SK-N-SH treated with all-trans-retinoic acid at 6 μM for 48 hours (cell line): ENCODE measurements around the gene CABP5.

Experiments
- ATAC-seq: fragments of 200-7000 bp; cut with Tn5 transposase; 3 replicates; pipeline ENCODE4 v1.9.1; 2020; ENCODE audit warnings: mild to moderate bottlenecking, moderate library complexity
- ARNTL ChIP-seq: fragments of 450-650 bp; formaldehyde crosslinking; IDR thresholded peaks from 2 replicates; pipeline ENCODE4 v1.5.0; 2020; ENCODE audit warnings: low read depth, mild to moderate bottlenecking, moderate library complexity, borderline replicate concordance
- BACH2 ChIP-seq: fragments of 250-450 bp; sonication (Bioruptor Pico); IDR thresholded peaks from 2 replicates; pipeline ENCODE4 v1.9.0; 2021; ENCODE audit warnings: mild to moderate bottlenecking, borderline replicate concordance
- CREB5 ChIP-seq: fragments of 250-450 bp; sonication (Bioruptor Pico); IDR thresholded peaks from 2 replicates; pipeline ENCODE4 v1.5.1; 2020; ENCODE audit warnings: low read depth, mild to moderate bottlenecking, moderate library complexity
- CSDC2 ChIP-seq: fragments of 250-450 bp; sonication (Bioruptor Pico); IDR thresholded peaks from 2 replicates; pipeline ENCODE4 v1.5.0; 2020; ENCODE audit warnings: mild to moderate bottlenecking, moderate library complexity
- CSRNP3 ChIP-seq: fragments of 250-450 bp; sonication (Bioruptor Pico); IDR thresholded peaks from 2 replicates; pipeline ENCODE4 v1.5.1; 2021; ENCODE audit warnings: mild to moderate bottlenecking, moderate library complexity
- ESRRG ChIP-seq: fragments of 250-450 bp; sonication (Bioruptor Pico); IDR thresholded peaks from 2 replicates; pipeline ENCODE4 v1.6.1; 2021; ENCODE audit warnings: mild to moderate bottlenecking
- PATZ1 ChIP-seq: fragments of 250-450 bp; sonication (Bioruptor Pico); IDR thresholded peaks from 2 replicates; pipeline ENCODE4 v1.8.0; 2020; ENCODE audit warnings: mild to moderate bottlenecking, moderate library complexity, borderline replicate concordance
- POU6F1 ChIP-seq: fragments of 250-450 bp; sonication (Bioruptor Pico); IDR thresholded peaks from 2 replicates; pipeline ENCODE4 v1.8.0; 2021; ENCODE audit warnings: low read depth, mild to moderate bottlenecking, moderate library complexity, borderline replicate concordance
- PPARA ChIP-seq: fragments of 250-450 bp; sonication (Bioruptor Pico); IDR thresholded peaks from 2 replicates; pipeline ENCODE4 v1.5.0; 2020; ENCODE audit warnings: mild to moderate bottlenecking, borderline replicate concordance
- RARB ChIP-seq: fragments of 250-450 bp; sonication (Bioruptor Pico); IDR thresholded peaks from 2 replicates; pipeline ENCODE4 v1.8.0; 2021; ENCODE audit warnings: mild to moderate bottlenecking, moderate library complexity
- SNAI2 ChIP-seq: fragments of 250-450 bp; sonication (Bioruptor Pico); IDR thresholded peaks from 2 replicates; pipeline ENCODE4 v1.5.0; 2020; ENCODE audit warnings: mild to moderate bottlenecking, moderate library complexity
- TOX ChIP-seq: fragments of 250-450 bp; sonication (Bioruptor Pico); IDR thresholded peaks from 2 replicates; pipeline ENCODE4 v1.8.0; 2021; ENCODE audit warnings: mild to moderate bottlenecking, moderate library complexity, borderline replicate concordance
- TSHZ2 ChIP-seq: fragments of 250-450 bp; sonication (Bioruptor Pico); IDR thresholded peaks from 2 replicates; pipeline ENCODE4 v1.5.0; 2020; ENCODE audit warnings: mild to moderate bottlenecking, moderate library complexity
- ZC3H10 ChIP-seq: fragments of 250-450 bp; sonication (Bioruptor Pico); IDR thresholded peaks from 2 replicates; pipeline ENCODE4 v1.5.1; 2021; ENCODE audit warnings: mild to moderate bottlenecking, moderate library complexity
- ZFP3 ChIP-seq: fragments of 250-450 bp; sonication (Bioruptor Pico); IDR thresholded peaks from 2 replicates; pipeline ENCODE4 v1.5.0; 2020; ENCODE audit warnings: mild to moderate bottlenecking, moderate library complexity
- ZFP30 ChIP-seq: fragments of 450-650 bp; formaldehyde crosslinking; IDR thresholded peaks from 2 replicates; pipeline ENCODE4 v1.5.0; 2022; ENCODE audit warnings: mild to moderate bottlenecking, moderate library complexity
- ZNF565 ChIP-seq: fragments of 450-650 bp; formaldehyde crosslinking; conservative IDR thresholded peaks from 2 replicates; pipeline ENCODE4 v1.5.0; 2020; ENCODE audit warnings: low read depth, mild to moderate bottlenecking, moderate library complexity
- ZNF8 ChIP-seq: fragments of 450-650 bp; formaldehyde crosslinking; IDR thresholded peaks from 2 replicates; pipeline ENCODE4 v1.5.0; 2020; ENCODE audit warnings: mild to moderate bottlenecking, moderate library complexity

The CABP5 gene

GRCh38 chr19:48029431-48029830 lies 14.4 kb downstream of the CABP5 start:
- TF ChIP-seq ARNTL (CRISPR knock-in tag) (no peak), TOX (CRISPR knock-in tag) (no peak), ESRRG (CRISPR knock-in tag) (no peak), RARB (CRISPR knock-in tag) (no peak)
- no peak for ATAC-seq

GRCh38 chr19:48025480-48025879 lies 18.4 kb downstream of the CABP5 start:
- no peak for ATAC-seq
- TF ChIP-seq SNAI2 (CRISPR knock-in tag) (no peak), CSRNP3 (no peak), ZFP3 (CRISPR knock-in tag) (no peak), CSDC2 (CRISPR knock-in tag) (no peak), ZFP30 (CRISPR knock-in tag) (no peak), ARNTL (CRISPR knock-in tag) (no peak), BACH2 (no peak), PATZ1 (CRISPR knock-in tag) (no peak), TSHZ2 (no peak), ZC3H10 (CRISPR knock-in tag) (no peak), CREB5 (no peak), PPARA (no peak), TOX (CRISPR knock-in tag) (no peak), ESRRG (CRISPR knock-in tag) (no peak), ZNF565 (CRISPR knock-in tag) (no peak), POU6F1 (CRISPR knock-in tag) (no peak), ZNF8 (CRISPR knock-in tag) (no peak)

GRCh38 chr19:48023518-48023917 lies 20.4 kb downstream of the CABP5 start:
- no peak for ATAC-seq
- TF ChIP-seq PATZ1 (CRISPR knock-in tag) (no peak), CSDC2 (CRISPR knock-in tag) (no peak), ZFP30 (CRISPR knock-in tag) (no peak), CSRNP3 (no peak)
